Measurements from ENCODE around the gene LAP3.
"Not testable (repeated sequence)": the region's sequence is repeated elsewhere in the genome, so short reads cannot be mapped to it uniquely, and the experiment has no call there.

LAP3 gene

GRCh38 chr4:17562157-17562556 lies 14.8 kb upstream of the LAP3 start:
- no peak for DNase-seq (ENCODE audit: low spot score)

- no peak for DNase-seq (ENCODE audit: low spot score)
Observed at GRCh38 chr4:17565846-17566245, 11.2 kb upstream of the LAP3 start.

GRCh38 chr4:17567271-17567670 lies 9.7 kb upstream of the LAP3 start:
- no peak for DNase-seq (ENCODE audit: low spot score)

- no peak for DNase-seq (ENCODE audit: low spot score)
Observed at GRCh38 chr4:17574206-17574605, 2.8 kb upstream of the LAP3 start.

GRCh38 chr4:17575177-17575576 lies 1.8 kb upstream of the LAP3 start:
- DNase-seq (ENCODE audit: low spot score) = not testable (repeated sequence)

GRCh38 chr4:17577665-17578481 lies 875 bp downstream of the LAP3 start:
- DNase-seq (ENCODE audit: low spot score) = peak; percentile 63

GRCh38 chr4:17578482-17578891 lies 1.5 kb downstream of the LAP3 start:
- DNase-seq (ENCODE audit: low spot score) = no peak

- no peak for DNase-seq (ENCODE audit: low spot score)
Observed at GRCh38 chr4:17580969-17581368, 4.0 kb downstream of the LAP3 start.

GRCh38 chr4:17583276-17583675 lies 6.3 kb downstream of the LAP3 start:
- no peak for DNase-seq (ENCODE audit: low spot score)

- no peak for DNase-seq (ENCODE audit: low spot score)
Observed at GRCh38 chr4:17583941-17584340, 6.9 kb downstream of the LAP3 start.

- no peak for DNase-seq (ENCODE audit: low spot score)
Observed at GRCh38 chr4:17584521-17585213, 7.7 kb downstream of the LAP3 start.

- no peak for DNase-seq (ENCODE audit: low spot score)
Observed at GRCh38 chr4:17587094-17587822, 10.3 kb downstream of the LAP3 start.

GRCh38 chr4:17589355-17589754 lies 12.4 kb downstream of the LAP3 start:
- DNase-seq (ENCODE audit: low spot score) = no peak

- no peak for DNase-seq (ENCODE audit: low spot score)
Observed at GRCh38 chr4:17595471-17596005, 18.5 kb downstream of the LAP3 start.

GRCh38 chr4:17597517-17597916 lies 20.5 kb downstream of the LAP3 start:
- DNase-seq (ENCODE audit: low spot score) = peak; percentile 25

- no peak for DNase-seq (ENCODE audit: low spot score)
Observed at GRCh38 chr4:17599826-17600225, 22.8 kb downstream of the LAP3 start.

GRCh38 chr4:17605236-17605635 lies 28.2 kb downstream of the LAP3 start:
- no peak for DNase-seq (ENCODE audit: low spot score)

GRCh38 chr4:17613761-17614415 lies 36.9 kb downstream of the LAP3 start:
- no peak for DNase-seq (ENCODE audit: low spot score)

GRCh38 chr4:17614416-17615299 lies 37.7 kb downstream of the LAP3 start, which contains the start of gene MED28:
TSS of gene MED28 (plus strand) at chr4:17614641. CDS start at chr4:17614655, 14 bp downstream.
- DNase-seq (ENCODE audit: low spot score) = peak; percentile 93

- DNase-seq (ENCODE audit: low spot score) = no peak
Observed at GRCh38 chr4:17616283-17616682, 39.3 kb downstream of the LAP3 start.

- DNase-seq (ENCODE audit: low spot score) = no peak
Observed at GRCh38 chr4:17618926-17619325, 41.9 kb downstream of the LAP3 start.

Measured in HuH-7.5 (cell line).